ENCODE measurements around the gene TEX264.

DNA sequence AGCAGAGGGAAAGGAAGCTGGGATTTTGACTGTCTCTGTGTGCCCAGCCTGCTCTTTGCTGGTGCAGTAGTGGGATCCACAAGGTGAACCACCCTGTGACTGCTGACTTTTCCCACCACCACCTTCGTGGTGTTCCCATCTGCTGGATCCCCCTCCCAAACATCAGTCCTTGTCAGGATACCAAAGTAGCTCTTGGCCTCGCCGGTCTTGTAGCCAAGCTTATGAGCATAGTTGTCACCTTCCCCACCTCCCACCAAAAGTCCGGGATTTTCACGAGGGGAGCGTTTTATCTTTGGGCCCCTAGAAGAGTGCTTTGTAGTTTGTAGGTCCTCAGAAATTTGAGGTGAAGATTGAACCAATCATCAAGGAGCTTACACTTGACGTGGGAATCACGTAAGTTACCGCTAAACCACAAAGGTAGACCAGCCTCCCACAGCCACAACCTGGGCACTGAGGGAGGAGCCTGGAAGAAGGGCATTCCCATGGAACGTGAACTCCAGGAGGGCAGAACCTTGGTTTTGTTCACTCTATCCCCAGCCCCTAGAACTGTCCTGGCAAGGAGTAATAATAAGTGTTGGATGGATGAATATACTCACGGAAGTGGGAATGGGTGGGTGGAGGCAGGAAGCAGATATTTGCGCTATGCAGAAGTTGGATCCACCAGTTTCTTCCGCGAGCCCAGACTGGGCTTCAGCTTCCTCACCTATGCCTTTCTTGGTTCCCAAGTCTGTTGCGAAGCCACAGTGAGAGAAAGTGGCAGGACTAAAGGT, 814 bp upstream of the TEX264 start:
- TF ChIP-seq POLR2AphosphoS5 (IDR thresholded peaks at IDR 0.05; ENCODE audit: low read depth), result no peak
- TF ChIP-seq, protein P1, sequence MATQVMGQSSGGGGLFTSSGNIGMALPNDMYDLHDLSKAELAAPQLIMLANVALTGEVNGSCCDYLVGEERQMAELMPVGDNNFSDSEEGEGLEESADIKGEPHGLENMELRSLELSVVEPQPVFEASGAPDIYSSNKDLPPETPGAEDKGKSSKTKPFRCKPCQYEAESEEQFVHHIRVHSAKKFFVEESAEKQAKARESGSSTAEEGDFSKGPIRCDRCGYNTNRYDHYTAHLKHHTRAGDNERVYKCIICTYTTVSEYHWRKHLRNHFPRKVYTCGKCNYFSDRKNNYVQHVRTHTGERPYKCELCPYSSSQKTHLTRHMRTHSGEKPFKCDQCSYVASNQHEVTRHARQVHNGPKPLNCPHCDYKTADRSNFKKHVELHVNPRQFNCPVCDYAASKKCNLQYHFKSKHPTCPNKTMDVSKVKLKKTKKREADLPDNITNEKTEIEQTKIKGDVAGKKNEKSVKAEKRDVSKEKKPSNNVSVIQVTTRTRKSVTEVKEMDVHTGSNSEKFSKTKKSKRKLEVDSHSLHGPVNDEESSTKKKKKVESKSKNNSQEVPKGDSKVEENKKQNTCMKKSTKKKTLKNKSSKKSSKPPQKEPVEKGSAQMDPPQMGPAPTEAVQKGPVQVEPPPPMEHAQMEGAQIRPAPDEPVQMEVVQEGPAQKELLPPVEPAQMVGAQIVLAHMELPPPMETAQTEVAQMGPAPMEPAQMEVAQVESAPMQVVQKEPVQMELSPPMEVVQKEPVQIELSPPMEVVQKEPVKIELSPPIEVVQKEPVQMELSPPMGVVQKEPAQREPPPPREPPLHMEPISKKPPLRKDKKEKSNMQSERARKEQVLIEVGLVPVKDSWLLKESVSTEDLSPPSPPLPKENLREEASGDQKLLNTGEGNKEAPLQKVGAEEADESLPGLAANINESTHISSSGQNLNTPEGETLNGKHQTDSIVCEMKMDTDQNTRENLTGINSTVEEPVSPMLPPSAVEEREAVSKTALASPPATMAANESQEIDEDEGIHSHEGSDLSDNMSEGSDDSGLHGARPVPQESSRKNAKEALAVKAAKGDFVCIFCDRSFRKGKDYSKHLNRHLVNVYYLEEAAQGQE (IDR thresholded peaks at IDR 0.05; ENCODE audit: unreplicated experiment), result no peak
- TF ChIP-seq, protein P2, sequence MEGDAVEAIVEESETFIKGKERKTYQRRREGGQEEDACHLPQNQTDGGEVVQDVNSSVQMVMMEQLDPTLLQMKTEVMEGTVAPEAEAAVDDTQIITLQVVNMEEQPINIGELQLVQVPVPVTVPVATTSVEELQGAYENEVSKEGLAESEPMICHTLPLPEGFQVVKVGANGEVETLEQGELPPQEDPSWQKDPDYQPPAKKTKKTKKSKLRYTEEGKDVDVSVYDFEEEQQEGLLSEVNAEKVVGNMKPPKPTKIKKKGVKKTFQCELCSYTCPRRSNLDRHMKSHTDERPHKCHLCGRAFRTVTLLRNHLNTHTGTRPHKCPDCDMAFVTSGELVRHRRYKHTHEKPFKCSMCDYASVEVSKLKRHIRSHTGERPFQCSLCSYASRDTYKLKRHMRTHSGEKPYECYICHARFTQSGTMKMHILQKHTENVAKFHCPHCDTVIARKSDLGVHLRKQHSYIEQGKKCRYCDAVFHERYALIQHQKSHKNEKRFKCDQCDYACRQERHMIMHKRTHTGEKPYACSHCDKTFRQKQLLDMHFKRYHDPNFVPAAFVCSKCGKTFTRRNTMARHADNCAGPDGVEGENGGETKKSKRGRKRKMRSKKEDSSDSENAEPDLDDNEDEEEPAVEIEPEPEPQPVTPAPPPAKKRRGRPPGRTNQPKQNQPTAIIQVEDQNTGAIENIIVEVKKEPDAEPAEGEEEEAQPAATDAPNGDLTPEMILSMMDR (conservative IDR thresholded peaks at IDR 0.05; ENCODE audit: low read depth in 2 of 2), result no peak
- TF ChIP-seq JUNB (IDR thresholded peaks at IDR 0.05; ENCODE audit: unreplicated experiment), result no peak
- TF ChIP-seq EZH2 (IDR thresholded peaks at IDR 0.05; ENCODE audit: low read depth, unreplicated experiment), result no peak

Measured in GM23338 (cell line).